Esophagus muscularis mucosa (tissue), 4 donors: ENCODE results near the gene ITPKB. TPM values are rescaled to one million over a fixed set of nuclear protein-coding genes. Genes with fewer than 3 reads are reported as not detected.

Source experiments
- DNase-seq: peaks from one replicate; pipeline ENCODE4 v3.0.0-alpha.2; 2017; ENCODE audit errors: extremely low spot score
- H3K27ac ChIP-seq, 4 donors: fragments of 200-600 bp; sonication (generic); replicated peaks in 1 of 4; 1 replicate in 3 of 4; 2 replicates in 1 of 4; pipeline ENCODE4 v1.5.1; 2016 to 2019; ENCODE audit warnings: mild to moderate bottlenecking in 1 of 4
- H3K27me3 ChIP-seq, 4 donors: fragments of 200-600 bp; sonication (generic); one replicate each; pipeline versions ENCODE4 v1.5.1 to v1.6.0; 2016 to 2019
- H3K36me3 ChIP-seq, 4 donors: fragments of 200-600 bp; sonication (generic); one replicate each; pipeline ENCODE4 v1.5.1; 2016 to 2019
- H3K4me1 ChIP-seq, 4 donors: fragments of 200-600 bp; sonication (generic); one replicate each; pipeline ENCODE4 v1.5.1; 2016 to 2019
- H3K4me3 ChIP-seq, 4 donors: fragments of 200-600 bp; sonication (generic); 1 replicate in 2 of 4; 2 replicates in 2 of 4; pipeline ENCODE4 v1.5.1; 2016 to 2019; ENCODE audit warnings: mild to moderate bottlenecking in 4 of 4, moderate library complexity in 1 of 4
- H3K9me3 ChIP-seq, 4 donors: fragments of 200-600 bp; sonication (generic); 1 replicate in 3 of 4; 2 replicates in 1 of 4; pipeline ENCODE4 v1.5.1; 2016 to 2019
- EP300 ChIP-seq: sonication (generic); formaldehyde crosslinking; IDR thresholded peaks from one replicate; pipeline ENCODE4 v1.6.1; 2017; ENCODE audit warnings: antibody characterized with exemption
- POLR2A ChIP-seq: fragments of 450-650 bp; IDR thresholded peaks from one replicate; pipeline ENCODE4 v1.6.1; 2017; ENCODE audit warnings: antibody characterized with exemption, moderate library complexity, mild to moderate bottlenecking, low read depth
- POLR2AphosphoS5 ChIP-seq, 2 donors: sonication (generic); formaldehyde crosslinking; IDR thresholded peaks; one replicate each; pipeline ENCODE4 v1.6.1; 2017; ENCODE audit warnings: antibody characterized with exemption in 2 of 2
- WGBS: methylation state at CpG from one replicate; pipeline ENCODE4 v1.1.5; 2018; 5-methylcytosine and 5-hydroxymethylcytosine counted together
- intact Hi-C: fragments of 100-400 bp; cut with DNase I; formaldehyde crosslinking; loops from one replicate; pipeline ENCODE4 v1.15.1; 2023
- total RNA-seq, 4 donors: library from RNA; depleted of rRNA; stranded (reverse); fragments of >200 nt; gene quantifications; one replicate each; pipeline versions ENCODE4 v1.1.0 to v1.2.1, GENCODE V29; 2016
- TF ChIP-seq, protein P1 (sequence below), 3 experiments: fragments of 200-600 bp in 2 of 3; fragments of 450-650 bp in 1 of 3; sonication (generic) in 2 of 3; IDR thresholded peaks; one replicate each; pipeline ENCODE4 v1.5.1; 2017 to 2019; ENCODE audit warnings: antibody characterized with exemption in 3 of 3, mild to moderate bottlenecking in 2 of 3, moderate library complexity in 1 of 3

Gene ITPKB
- total RNA-seq, 4 donors from 2014 or later, result 71.1 to 156 (median 116) TPM

DNA sequence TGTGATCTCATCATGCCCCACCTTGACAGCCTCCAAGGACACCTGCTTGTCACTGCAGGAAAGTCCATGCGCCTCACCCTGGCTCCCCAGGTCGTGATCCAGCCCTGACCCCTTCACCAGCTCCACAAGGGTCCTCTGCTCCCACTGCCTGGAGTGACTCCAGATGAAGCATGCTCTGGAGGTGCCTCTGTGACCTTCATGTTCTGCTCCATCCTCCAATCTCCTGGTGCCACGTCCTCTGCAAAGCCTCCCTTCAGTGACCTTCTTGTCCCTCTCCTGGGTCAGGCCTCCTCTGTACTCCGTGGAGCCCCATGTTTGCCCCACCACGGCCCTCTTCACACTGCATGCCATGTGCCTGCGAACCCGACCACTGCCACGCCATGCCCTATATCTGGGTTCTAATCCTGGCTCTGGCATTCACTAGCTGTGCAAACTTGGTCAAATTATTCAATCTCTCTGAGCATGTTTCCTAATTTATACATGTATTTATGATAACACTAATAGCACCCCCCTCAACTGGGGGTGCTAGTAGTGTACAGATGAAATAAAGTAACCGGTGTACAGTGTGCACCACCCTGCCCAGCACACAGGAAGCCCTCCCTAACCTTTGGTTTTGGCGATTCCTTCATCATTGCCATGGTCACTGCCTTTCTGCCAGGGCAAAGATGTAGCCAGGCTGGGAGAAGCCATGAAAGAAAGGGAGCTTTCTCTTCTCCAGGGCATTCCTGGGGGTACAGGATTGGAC is 113.1 kb downstream of the ITPKB start:
- peaks cover 0 to 10% (median 4%) of the 10 kb centered on the region in 4 donors for H3K36me3 ChIP-seq
- peaks cover 0 to 8% (median 3%) of the 10 kb centered on the region in 4 donors for H3K9me3 ChIP-seq
- peak overlapping the region in 1 of 4 donors; percentile 32 for H3K4me3 ChIP-seq
- no peak for DNase-seq
- intact Hi-C loops, result loop anchor here (5.0 kb wide), 1 partner anchor 79 kb away; the partner anchor contains the start of gene STUM
- TF ChIP-seq EP300 (no peak), POLR2AphosphoS5 (IDR thresholded peaks at IDR 0.05) (no peak)
- WGBS, result 78% methylated on average over 10 of the region's 10 CpGs
- H3K27me3 ChIP-seq, result no peaks in the 10 kb centered on the region
- peak overlapping the region in 1 of 4 donors; percentile 66 for H3K27ac ChIP-seq
- H3K4me1 ChIP-seq, result peaks cover 8 to 34% (median 28%) of the 10 kb centered on the region in 4 donors

DNA sequence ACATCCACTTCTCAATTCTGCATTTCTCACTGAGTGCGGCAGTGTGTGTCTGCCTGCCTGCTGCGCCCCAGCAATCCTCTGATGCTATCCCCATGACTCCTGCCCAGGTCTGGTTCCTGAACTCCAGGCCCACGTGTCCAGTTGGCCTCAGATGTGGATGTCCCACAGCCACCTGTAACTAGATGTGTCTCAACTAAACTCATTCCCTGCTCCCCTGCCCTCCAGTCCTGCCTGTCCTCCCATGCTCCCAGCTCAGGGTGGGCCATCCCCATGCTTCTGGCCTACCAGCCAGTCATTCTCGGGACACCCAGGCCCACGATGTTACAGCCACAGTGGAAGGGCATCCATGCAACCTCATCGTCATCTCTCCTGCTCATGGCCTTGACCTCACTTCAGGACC is 113.8 kb downstream of the ITPKB start:
- no peak for DNase-seq
- intact Hi-C loops, result loop anchor here (5.0 kb wide), 1 partner anchor 78 kb away; the partner anchor contains the start of gene STUM

DNA sequence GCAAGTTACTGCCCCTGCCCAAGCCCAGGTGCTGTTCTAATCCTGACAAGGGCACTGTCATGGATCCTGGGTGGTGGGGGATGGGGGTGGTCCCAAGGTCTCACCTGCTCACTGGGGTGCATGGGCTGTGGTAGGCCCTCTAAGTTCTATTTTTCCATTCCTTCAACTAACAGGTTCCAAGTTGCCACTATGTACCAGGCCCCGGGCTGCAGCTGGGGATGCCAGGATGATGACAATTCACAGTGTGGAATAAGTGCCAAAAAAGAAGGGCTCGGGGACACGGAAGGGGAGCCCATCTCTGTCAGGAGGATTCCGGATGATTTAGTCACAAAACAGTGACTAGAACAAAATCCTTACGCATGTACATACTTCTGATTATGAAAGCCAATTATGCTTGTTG is 114.6 kb downstream of the ITPKB start:
- peaks cover 8 to 34% (median 26%) of the 10 kb centered on the region in 4 donors for H3K4me1 ChIP-seq
- H3K4me3 ChIP-seq, result no peak overlapping the region
- H3K36me3 ChIP-seq, result no peaks in the 10 kb centered on the region
- H3K9me3 ChIP-seq, result peaks cover 0 to 8% (median 3%) of the 10 kb centered on the region in 4 donors
- no peak for TF ChIP-seq POLR2A
- no peak for TF ChIP-seq POLR2AphosphoS5 (IDR thresholded peaks at IDR 0.05)
- TF ChIP-seq EP300, result no peak
- TF ChIP-seq, protein P1, sequence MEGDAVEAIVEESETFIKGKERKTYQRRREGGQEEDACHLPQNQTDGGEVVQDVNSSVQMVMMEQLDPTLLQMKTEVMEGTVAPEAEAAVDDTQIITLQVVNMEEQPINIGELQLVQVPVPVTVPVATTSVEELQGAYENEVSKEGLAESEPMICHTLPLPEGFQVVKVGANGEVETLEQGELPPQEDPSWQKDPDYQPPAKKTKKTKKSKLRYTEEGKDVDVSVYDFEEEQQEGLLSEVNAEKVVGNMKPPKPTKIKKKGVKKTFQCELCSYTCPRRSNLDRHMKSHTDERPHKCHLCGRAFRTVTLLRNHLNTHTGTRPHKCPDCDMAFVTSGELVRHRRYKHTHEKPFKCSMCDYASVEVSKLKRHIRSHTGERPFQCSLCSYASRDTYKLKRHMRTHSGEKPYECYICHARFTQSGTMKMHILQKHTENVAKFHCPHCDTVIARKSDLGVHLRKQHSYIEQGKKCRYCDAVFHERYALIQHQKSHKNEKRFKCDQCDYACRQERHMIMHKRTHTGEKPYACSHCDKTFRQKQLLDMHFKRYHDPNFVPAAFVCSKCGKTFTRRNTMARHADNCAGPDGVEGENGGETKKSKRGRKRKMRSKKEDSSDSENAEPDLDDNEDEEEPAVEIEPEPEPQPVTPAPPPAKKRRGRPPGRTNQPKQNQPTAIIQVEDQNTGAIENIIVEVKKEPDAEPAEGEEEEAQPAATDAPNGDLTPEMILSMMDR (IDR thresholded peaks at IDR 0.05), result no peak
- no peak overlapping the region for H3K27ac ChIP-seq
- intact Hi-C loops, result no loop called here
- H3K27me3 ChIP-seq, result no peaks in the 10 kb centered on the region
- WGBS, result 80% methylated on average over 5 of the region's 5 CpGs
- DNase-seq, result no peak

More for the DNA sequence above, 113.8 kb downstream of the ITPKB start:
- H3K4me3 ChIP-seq, result no peak overlapping the region
- no peaks in the 10 kb centered on the region for H3K27me3 ChIP-seq
- H3K36me3 ChIP-seq, result peaks cover 0 to 8% (median 3%) of the 10 kb centered on the region in 4 donors
- no peak overlapping the region for H3K27ac ChIP-seq
- 89% methylated on average over 6 of the region's 6 CpGs for WGBS
- no peak for TF ChIP-seq EP300
- TF ChIP-seq POLR2AphosphoS5 (IDR thresholded peaks at IDR 0.05), result peak in 1 of 2 donors; percentile 11
- peaks cover 8 to 34% (median 26%) of the 10 kb centered on the region in 4 donors for H3K4me1 ChIP-seq
- peaks cover 0 to 8% (median 3%) of the 10 kb centered on the region in 4 donors for H3K9me3 ChIP-seq

DNA sequence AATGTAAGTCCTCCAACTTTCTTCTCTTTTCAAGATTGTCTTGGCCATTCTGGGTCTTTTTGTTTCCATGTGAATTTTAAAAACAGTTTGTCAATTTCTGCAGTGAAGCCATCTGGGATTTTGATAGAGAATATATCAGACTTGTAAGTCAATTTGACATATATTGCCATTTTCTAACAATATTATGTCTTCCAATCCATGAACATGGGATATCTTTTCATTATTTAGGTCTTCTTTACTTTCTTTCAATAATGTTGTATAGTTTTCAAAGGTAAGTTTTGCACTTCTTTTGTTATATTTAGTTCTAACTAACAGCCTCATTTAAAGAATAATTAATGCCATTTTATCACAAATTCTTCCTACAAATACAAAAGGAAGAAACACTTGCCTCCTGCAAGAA is 117.1 kb downstream of the ITPKB start:
- H3K4me3 ChIP-seq, result no peak overlapping the region
- H3K27me3 ChIP-seq, result no peaks in the 10 kb centered on the region
- H3K9me3 ChIP-seq, result peaks cover 0 to 8% (median 3%) of the 10 kb centered on the region in 4 donors
- no peak overlapping the region for H3K27ac ChIP-seq
- TF ChIP-seq POLR2AphosphoS5 (IDR thresholded peaks at IDR 0.05), result no peak
- TF ChIP-seq POLR2A, result no peak
- TF ChIP-seq, protein P1 (IDR thresholded peaks at IDR 0.05), result no peak
- no peak for TF ChIP-seq EP300
- DNase-seq, result no peak
- H3K36me3 ChIP-seq, result no peaks in the 10 kb centered on the region
- intact Hi-C loops, result no loop called here
- peaks cover 8 to 13% (median 11%) of the 10 kb centered on the region in 4 donors for H3K4me1 ChIP-seq

DNA sequence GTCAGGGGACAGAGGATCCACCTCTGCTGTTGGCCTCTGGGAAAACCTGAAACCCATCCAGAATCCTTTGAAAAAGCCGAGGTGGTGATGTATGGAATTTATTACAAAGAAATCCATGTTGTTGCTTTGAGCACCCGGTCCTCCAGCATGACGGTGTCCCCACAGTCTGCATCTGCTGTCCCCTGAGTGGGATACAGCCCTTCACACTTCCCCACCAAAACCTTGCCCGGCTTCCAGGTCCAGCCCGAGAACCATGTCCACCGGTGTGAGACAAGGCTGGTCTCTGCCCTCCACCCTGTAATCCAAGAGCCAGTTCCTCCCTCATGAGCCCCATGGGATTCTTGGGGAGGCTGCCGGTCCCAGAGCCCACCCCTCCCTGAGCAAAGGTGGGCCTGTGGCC is 120.1 kb downstream of the ITPKB start:
- peaks cover 0 to 9% (median 4%) of the 10 kb centered on the region in 4 donors for H3K4me1 ChIP-seq
- no peak for DNase-seq
- no peak overlapping the region for H3K4me3 ChIP-seq
- H3K9me3 ChIP-seq, result peaks cover 0 to 8% (median 3%) of the 10 kb centered on the region in 4 donors
- TF ChIP-seq POLR2A (no peak), POLR2AphosphoS5 (IDR thresholded peaks at IDR 0.05) (no peak), EP300 (no peak)
- TF ChIP-seq, protein P1 (IDR thresholded peaks at IDR 0.05), result no peak
- H3K27me3 ChIP-seq, result no peaks in the 10 kb centered on the region
- no peak overlapping the region for H3K27ac ChIP-seq
- intact Hi-C loops, result no loop called here
- WGBS, result 74% methylated on average over 5 of the region's 7 CpGs
- no peaks in the 10 kb centered on the region for H3K36me3 ChIP-seq
